ENCODE results near the gene CDKN2B.

- no peak for TF ChIP-seq ZSCAN5A (tag by site-specific recombination; IDR thresholded peaks at IDR 0.05)
- TF ChIP-seq, protein P1, sequence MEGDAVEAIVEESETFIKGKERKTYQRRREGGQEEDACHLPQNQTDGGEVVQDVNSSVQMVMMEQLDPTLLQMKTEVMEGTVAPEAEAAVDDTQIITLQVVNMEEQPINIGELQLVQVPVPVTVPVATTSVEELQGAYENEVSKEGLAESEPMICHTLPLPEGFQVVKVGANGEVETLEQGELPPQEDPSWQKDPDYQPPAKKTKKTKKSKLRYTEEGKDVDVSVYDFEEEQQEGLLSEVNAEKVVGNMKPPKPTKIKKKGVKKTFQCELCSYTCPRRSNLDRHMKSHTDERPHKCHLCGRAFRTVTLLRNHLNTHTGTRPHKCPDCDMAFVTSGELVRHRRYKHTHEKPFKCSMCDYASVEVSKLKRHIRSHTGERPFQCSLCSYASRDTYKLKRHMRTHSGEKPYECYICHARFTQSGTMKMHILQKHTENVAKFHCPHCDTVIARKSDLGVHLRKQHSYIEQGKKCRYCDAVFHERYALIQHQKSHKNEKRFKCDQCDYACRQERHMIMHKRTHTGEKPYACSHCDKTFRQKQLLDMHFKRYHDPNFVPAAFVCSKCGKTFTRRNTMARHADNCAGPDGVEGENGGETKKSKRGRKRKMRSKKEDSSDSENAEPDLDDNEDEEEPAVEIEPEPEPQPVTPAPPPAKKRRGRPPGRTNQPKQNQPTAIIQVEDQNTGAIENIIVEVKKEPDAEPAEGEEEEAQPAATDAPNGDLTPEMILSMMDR (tag by site-specific recombination; IDR thresholded peaks at IDR 0.05) = no peak
Measured at GRCh38 chr9:21996858-21997257, 12.2 kb downstream of the CDKN2B start.
